ENCODE measurements around the gene ITGA6.

ITGA6 gene

DNA sequence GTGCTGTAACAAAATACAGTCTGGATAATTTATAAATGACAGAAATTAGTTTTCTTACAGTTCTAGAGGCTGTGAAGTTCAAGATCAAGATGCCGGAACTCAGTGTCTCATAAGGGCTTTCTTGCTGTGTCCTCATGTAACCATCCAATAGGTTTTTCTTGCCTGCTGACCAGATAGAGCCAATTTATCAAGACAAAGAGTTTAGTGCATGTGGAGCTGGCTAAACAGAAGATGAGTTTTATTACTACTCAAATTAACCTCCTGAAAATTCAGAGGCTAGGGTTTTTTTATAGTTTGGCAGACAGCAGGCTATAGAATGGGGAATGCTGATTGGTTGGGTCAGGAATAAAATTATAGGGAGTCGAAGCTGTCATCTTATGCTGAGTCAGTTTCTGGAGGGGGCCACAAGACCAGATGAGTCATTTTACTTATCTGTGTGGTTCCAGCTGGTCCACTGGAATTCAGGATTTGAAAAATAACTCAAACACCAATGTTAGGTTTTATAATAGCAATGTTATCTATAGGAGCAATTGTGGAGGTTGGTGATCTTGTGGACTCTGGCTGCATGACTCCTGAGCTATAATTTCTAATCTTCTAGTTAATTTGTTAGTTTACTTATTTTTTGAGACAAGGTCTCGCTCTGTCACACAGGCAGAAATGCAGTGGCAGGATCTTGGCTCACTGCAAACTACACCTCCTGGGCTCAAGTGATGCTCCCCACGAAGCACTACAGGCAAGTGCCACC, 125.3 kb downstream of the ITGA6 start:
- DNase-seq (ENCODE audit: low read depth, low spot score), result peak; percentile 50
- H3K27ac ChIP-seq, result peak overlapping the region; percentile 23

GRCh38 chr2:172554352-172555271, 127.2 kb downstream of the ITGA6 start:
- peak overlapping the region; percentile 83 for H3K27ac ChIP-seq
- DNase-seq (ENCODE audit: low read depth, low spot score), result no peak

GRCh38 chr2:172555272-172555521, 127.8 kb downstream of the ITGA6 start:
- H3K27ac ChIP-seq, result peak overlapping the region; percentile 83
- no peak for DNase-seq (ENCODE audit: low read depth, low spot score)
